GM12878 (cell line): ENCODE results near the gene REEP3. TPM values are rescaled to one million over a fixed set of nuclear protein-coding genes. Genes with fewer than 3 reads are reported as not detected.

Experiments
- ATAC-seq: fragments of 200-7000 bp; cut with Tn5 transposase; 3 replicates; pipeline ENCODE4 v1.9.1; 2020; ENCODE audit warnings: mild to moderate bottlenecking, moderate library complexity
- BruUV-seq: library from RNA; stranded (reverse); fragments of 400-500 nt; replicated peaks from 2 replicates; lab custom pipeline; 2021; lab: Mats Ljungman, UMichigan
- CTCF ChIA-PET: fragments of 300-600 bp; sonication (Branson Sonifier 250); formaldehyde crosslinking; extraction: SDS; loops from one replicate; lab custom pipeline; 2021; ENCODE audit warnings: inconsistent platforms; lab: Yijun Ruan, JAX
- POLR2A ChIA-PET: fragments of 350-600 bp; formaldehyde crosslinking; extraction: SDS; loops from one replicate; lab custom pipeline; 2021; ENCODE audit warnings: inconsistent platforms; lab: Charles Lee
- RAD21 ChIA-PET: fragments of 300-600 bp; sonication (Branson Sonifier 250); formaldehyde crosslinking; loops from one replicate; lab custom pipeline; 2023; ENCODE audit warnings: antibody characterized with exemption; ENCODE audit not compliant: unreplicated experiment; lab: Charles Lee
- SMC1A ChIA-PET: fragments of 300-600 bp; sonication (Branson Sonifier 250); formaldehyde crosslinking; loops from one replicate; lab custom pipeline; 2023; ENCODE audit not compliant: unreplicated experiment, uncharacterized antibody; lab: Charles Lee
- DNase-seq: peaks from one replicate; pipeline ENCODE4 v3.0.0-alpha.2; 2011; ENCODE audit warnings: low read depth, low spot score
- FAIRE-seq: peaks from 3 replicates; lab custom pipeline; 2011; peaks lifted over from hg19 to GRCh38; lab: Jason Lieb, UNC
- H2AFZ ChIP-seq: 2 replicates; pipeline ENCODE4 v1.6.0; 2011; ENCODE audit warnings: low read depth, low read length, control low read depth; ENCODE audit not compliant: control insufficient read depth
- H3K27ac ChIP-seq: 2 replicates; pipeline ENCODE4 v1.5.1; 2011; ENCODE audit warnings: control low read depth; ENCODE audit not compliant: control insufficient read depth, insufficient read depth
- H3K27me3 ChIP-seq, 2 experiments: replicated peaks in 1 of 2; 2 replicates each; pipeline versions ENCODE4 v1.6.0 to v1.6.1; 2011; ENCODE audit warnings: low read length in 1 of 2; ENCODE audit not compliant: control insufficient read depth in 2 of 2, insufficient read depth in 2 of 2
- H3K36me3 ChIP-seq, 2 experiments: 2 replicates each; pipeline ENCODE4 v1.5.1; 2011; ENCODE audit warnings: low read length in 1 of 2; ENCODE audit not compliant: control insufficient read depth in 2 of 2, insufficient read depth in 2 of 2
- H3K4me1 ChIP-seq: 2 replicates; pipeline ENCODE4 v1.6.1; 2011; ENCODE audit warnings: mild to moderate bottlenecking, low read length, moderate library complexity, mixed read lengths; ENCODE audit not compliant: control insufficient read depth, insufficient read depth
- H3K4me2 ChIP-seq: 2 replicates; pipeline ENCODE4 v1.6.0; 2011; ENCODE audit warnings: control low read depth; ENCODE audit not compliant: control insufficient read depth, insufficient read depth
- H3K4me3 ChIP-seq: fragments of 200-600 bp; sonication (generic); 2 replicates; pipeline ENCODE4 v1.5.1; 2016
- H3K79me2 ChIP-seq: 2 replicates; pipeline ENCODE4 v1.6.0; 2011; ENCODE audit warnings: low read length; ENCODE audit not compliant: control insufficient read depth, insufficient read depth
- H3K9ac ChIP-seq: 2 replicates; pipeline ENCODE4 v1.8.0; 2011; ENCODE audit warnings: low read length, control low read depth, mixed read lengths; ENCODE audit not compliant: control insufficient read depth, insufficient read depth
- H3K9me3 ChIP-seq: replicated peaks from 3 replicates; pipeline ENCODE4 v1.5.1; 2011; ENCODE audit warnings: mild to moderate bottlenecking, low read length; ENCODE audit not compliant: control insufficient read depth, insufficient read depth
- H4K20me1 ChIP-seq: 2 replicates; pipeline ENCODE4 v1.6.0; 2011; ENCODE audit not compliant: control insufficient read depth, insufficient read depth
- ASH2L ChIP-seq: fragments of 300-600, 200-600 bp; sonication (generic); IDR thresholded peaks from 2 replicates; pipeline ENCODE4 v1.6.1; 2017; ENCODE audit warnings: low read depth, mild to moderate bottlenecking, borderline replicate concordance
- BRCA1 ChIP-seq: IDR thresholded peaks from 2 replicates; pipeline ENCODE4 v1.6.1; 2011; ENCODE audit warnings: low read depth, low read length, improper control_type of control experiment
- EP300 ChIP-seq, 2 experiments: fragments of 150-350 bp in 1 of 2; IDR thresholded peaks; 2 replicates each; pipeline ENCODE4 v1.6.1; 2011 to 2012; ENCODE audit warnings: low read depth in 2 of 2, low read length in 2 of 2, borderline replicate concordance in 1 of 2, improper control_type of control experiment in 1 of 2, inconsistent platforms in 1 of 2; ENCODE audit not compliant: control insufficient read depth in 1 of 2
- FOS ChIP-seq: IDR thresholded peaks from 3 replicates; pipeline ENCODE4 v1.6.1; 2011; ENCODE audit warnings: borderline replicate concordance; ENCODE audit not compliant: insufficient read length; ENCODE audit errors: extremely low read depth
- JUNB ChIP-seq: IDR thresholded peaks from 2 replicates; pipeline ENCODE4 v1.6.1; 2016; ENCODE audit warnings: antibody characterized with exemption, mild to moderate bottlenecking
- LARP7 ChIP-seq: fragments of 450-650 bp; IDR thresholded peaks from 2 replicates; pipeline ENCODE4 v1.6.1; 2017; ENCODE audit warnings: mild to moderate bottlenecking
- MYC ChIP-seq: IDR thresholded peaks from 2 replicates; pipeline ENCODE4 v1.6.1; 2011; ENCODE audit warnings: mild to moderate bottlenecking, low read length, moderate library complexity, inconsistent platforms; ENCODE audit not compliant: insufficient read depth, insufficient replicate concordance, insufficient read length, severe bottlenecking
- NBN ChIP-seq: fragments of 450-650 bp; IDR thresholded peaks from 2 replicates; pipeline ENCODE4 v1.6.1; 2016
- RBBP5 ChIP-seq: fragments of 200-600 bp; sonication (generic); conservative IDR thresholded peaks from 2 replicates; pipeline ENCODE4 v1.6.1; 2016
- SIN3A ChIP-seq: IDR thresholded peaks from 2 replicates; pipeline ENCODE4 v1.6.1; 2012; ENCODE audit warnings: low read depth, low read length, improper control_type of control experiment
- SMC3 ChIP-seq: IDR thresholded peaks from 2 replicates; pipeline ENCODE4 v1.6.1; 2011; ENCODE audit warnings: low read length, improper control_type of control experiment, borderline replicate concordance
- SREBF2 ChIP-seq: IDR thresholded peaks from 2 replicates; pipeline ENCODE4 v1.6.1; 2012; ENCODE audit warnings: mild to moderate bottlenecking, low read length
- TCF12 ChIP-seq: IDR thresholded peaks from 2 replicates; pipeline ENCODE4 v1.6.1; 2011; ENCODE audit warnings: low read depth, mild to moderate bottlenecking, low read length
- TCF7 ChIP-seq: IDR thresholded peaks from 2 replicates; pipeline ENCODE4 v1.6.1; 2014; ENCODE audit warnings: antibody characterized with exemption, borderline replicate concordance
- YY1 ChIP-seq: IDR thresholded peaks from 2 replicates; pipeline ENCODE4 v1.6.1; 2011; ENCODE audit warnings: low read depth, mild to moderate bottlenecking, low read length
- ZNF24 ChIP-seq: fragments of 450-650 bp; IDR thresholded peaks from 2 replicates; pipeline ENCODE4 v1.6.1; 2017; ENCODE audit warnings: antibody characterized with exemption, mild to moderate bottlenecking
- WGBS: methylation state at CpG from one replicate; pipeline ENCODE4 v1.1.6; 2016; ENCODE audit warnings: low lambda C conversion rate; ENCODE audit not compliant: insufficient replicate concordance, insufficient coverage; ENCODE audit errors: missing lambda C conversion rate; 5-methylcytosine and 5-hydroxymethylcytosine counted together
- in situ Hi-C: fragments of 300-500 bp; cut with MboI; formaldehyde crosslinking; loops from 9 replicates; pipeline ENCODE4 v1.14.3; 2018; ENCODE audit warnings: mixed read lengths
- intact Hi-C: fragments of 100-400 bp; cut with micrococcal nuclease; formaldehyde crosslinking; loops from one replicate; pipeline ENCODE4 v1.14.2; 2022; ENCODE audit not compliant: unreplicated experiment
- polyA plus RNA-seq, 11 experiments: library from polyadenylated mRNA; depleted of rRNA in 4 of 11; unstranded in 6 of 11; stranded (reverse) in 5 of 11; fragments of >200 nt; fragmentation: Nextera tagmentation in 4 of 11; fragmentation: Illumina TruSeq in 1 of 11; extraction: Ambion mirVana in 4 of 11; extraction: Trizol in 1 of 11; gene quantifications; 1 replicate in 1 of 11; 2 replicates in 10 of 11; pipeline versions ENCODE4 v1.2.1 to v1.2.3, GENCODE V29; 2011 to 2016; ENCODE audit warnings: inconsistent platforms in 2 of 11, missing spikeins in 2 of 11, low read depth in 1 of 11
- total RNA-seq, 4 experiments: library from RNA; depleted of rRNA in 3 of 4; stranded (reverse); fragments of >200 nt in 3 of 4; fragmentation: Illumina TruSeq in 1 of 4; extraction: Trizol in 1 of 4; gene quantifications; 2 replicates each; pipeline versions ENCODE4 v1.2.1 to v1.2.3, GENCODE V29; 2013 to 2021
- TF ChIP-seq, protein P1 (sequence below): fragments of 150-350 bp; IDR thresholded peaks from 2 replicates; pipeline ENCODE4 v1.6.1; 2016; ENCODE audit warnings: low read depth, low read length
- TF ChIP-seq, protein P2 (sequence below): IDR thresholded peaks from 2 replicates; pipeline ENCODE4 v1.6.1; 2012; ENCODE audit warnings: low read depth, low read length, improper control_type of control experiment

Gene REEP3
- total and polyA plus RNA-seq, 10 of the 15 experiments (the other 5 are each of a cell fraction or from before 2014, with no cell fraction given), result 4.9 to 25.9 (median 16.2) TPM

DNA sequence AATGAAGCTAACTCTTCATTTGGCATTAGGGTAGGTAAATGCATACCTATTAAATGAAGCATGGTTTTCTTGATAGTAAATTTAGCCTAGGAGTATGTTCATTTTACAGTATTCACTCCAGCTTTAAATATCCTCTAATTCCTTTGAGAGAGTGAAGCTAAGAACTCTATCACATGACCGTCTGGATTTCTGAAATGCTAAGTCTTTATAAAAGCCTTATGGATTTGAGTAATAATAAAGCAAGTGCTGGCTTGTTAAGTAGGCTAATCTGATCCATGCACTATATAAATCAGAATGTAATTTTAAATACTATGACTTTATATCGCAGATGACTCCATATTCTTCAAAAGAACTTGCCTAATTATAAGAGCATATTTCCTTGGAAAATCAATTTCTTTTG, 64.8 kb downstream of the REEP3 start:
- WGBS, result 96% methylated on average over 2 of the region's 2 CpGs
- no peak overlapping the region for H3K27ac ChIP-seq
- TF ChIP-seq TCF12 (no peak), BRCA1 (no peak), ZNF24 (no peak), YY1 (no peak), JUNB (no peak), MYC (no peak), FOS (no peak), RBBP5 (no peak), TCF7 (no peak), NBN (no peak), LARP7 (no peak), EP300 (IDR thresholded peaks at IDR 0.05; ENCODE audit: borderline replicate concordance in 1 of 2, control insufficient read depth in 1 of 2, low read depth in 2 of 2, low read length in 2 of 2) (no peak), SMC3 (no peak), SIN3A (no peak), ASH2L (no peak), SREBF2 (no peak)
- TF ChIP-seq, protein P1, sequence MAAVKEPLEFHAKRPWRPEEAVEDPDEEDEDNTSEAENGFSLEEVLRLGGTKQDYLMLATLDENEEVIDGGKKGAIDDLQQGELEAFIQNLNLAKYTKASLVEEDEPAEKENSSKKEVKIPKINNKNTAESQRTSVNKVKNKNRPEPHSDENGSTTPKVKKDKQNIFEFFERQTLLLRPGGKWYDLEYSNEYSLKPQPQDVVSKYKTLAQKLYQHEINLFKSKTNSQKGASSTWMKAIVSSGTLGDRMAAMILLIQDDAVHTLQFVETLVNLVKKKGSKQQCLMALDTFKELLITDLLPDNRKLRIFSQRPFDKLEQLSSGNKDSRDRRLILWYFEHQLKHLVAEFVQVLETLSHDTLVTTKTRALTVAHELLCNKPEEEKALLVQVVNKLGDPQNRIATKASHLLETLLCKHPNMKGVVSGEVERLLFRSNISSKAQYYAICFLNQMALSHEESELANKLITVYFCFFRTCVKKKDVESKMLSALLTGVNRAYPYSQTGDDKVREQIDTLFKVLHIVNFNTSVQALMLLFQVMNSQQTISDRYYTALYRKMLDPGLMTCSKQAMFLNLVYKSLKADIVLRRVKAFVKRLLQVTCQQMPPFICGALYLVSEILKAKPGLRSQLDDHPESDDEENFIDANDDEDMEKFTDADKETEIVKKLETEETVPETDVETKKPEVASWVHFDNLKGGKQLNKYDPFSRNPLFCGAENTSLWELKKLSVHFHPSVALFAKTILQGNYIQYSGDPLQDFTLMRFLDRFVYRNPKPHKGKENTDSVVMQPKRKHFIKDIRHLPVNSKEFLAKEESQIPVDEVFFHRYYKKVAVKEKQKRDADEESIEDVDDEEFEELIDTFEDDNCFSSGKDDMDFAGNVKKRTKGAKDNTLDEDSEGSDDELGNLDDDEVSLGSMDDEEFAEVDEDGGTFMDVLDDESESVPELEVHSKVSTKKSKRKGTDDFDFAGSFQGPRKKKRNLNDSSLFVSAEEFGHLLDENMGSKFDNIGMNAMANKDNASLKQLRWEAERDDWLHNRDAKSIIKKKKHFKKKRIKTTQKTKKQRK, result no peak
- TF ChIP-seq, protein P2, sequence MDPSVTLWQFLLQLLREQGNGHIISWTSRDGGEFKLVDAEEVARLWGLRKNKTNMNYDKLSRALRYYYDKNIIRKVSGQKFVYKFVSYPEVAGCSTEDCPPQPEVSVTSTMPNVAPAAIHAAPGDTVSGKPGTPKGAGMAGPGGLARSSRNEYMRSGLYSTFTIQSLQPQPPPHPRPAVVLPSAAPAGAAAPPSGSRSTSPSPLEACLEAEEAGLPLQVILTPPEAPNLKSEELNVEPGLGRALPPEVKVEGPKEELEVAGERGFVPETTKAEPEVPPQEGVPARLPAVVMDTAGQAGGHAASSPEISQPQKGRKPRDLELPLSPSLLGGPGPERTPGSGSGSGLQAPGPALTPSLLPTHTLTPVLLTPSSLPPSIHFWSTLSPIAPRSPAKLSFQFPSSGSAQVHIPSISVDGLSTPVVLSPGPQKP, result no peak
- no peaks in the 10 kb centered on the region for H4K20me1 ChIP-seq
- H3K36me3 ChIP-seq, result no peaks in the 10 kb centered on the region
- ChIA-PET CTCF (interaction anchor here (0.7 kb wide), 1 partner anchor 202 kb away, joined by 5 read pairs; no protein-coding TSS in a partner anchor), RAD21 (no interaction called here), POLR2A (interaction anchor here (0.6 kb wide), 1 partner anchor 757 kb away, joined by 3 read pairs; no protein-coding TSS in a partner anchor), SMC1A (no interaction called here)
- H3K79me2 ChIP-seq, result no peaks in the 10 kb centered on the region
- FAIRE-seq, result no peak
- no peaks in the 10 kb centered on the region for H3K4me1 ChIP-seq
- no peak overlapping the region for H3K4me2 ChIP-seq
- no TSS peak for BruUV-seq
- H3K27me3 ChIP-seq, result no peaks in the 10 kb centered on the region
- H3K4me3 ChIP-seq, result no peak overlapping the region
- intact Hi-C loops, result no loop called here
- H3K9ac ChIP-seq, result no peak overlapping the region
- no peak overlapping the region for H2AFZ ChIP-seq
- no peak for ATAC-seq
- no peaks in the 10 kb centered on the region for H3K9me3 ChIP-seq
- DNase-seq, result no peak
- in situ Hi-C loops, result no loop called here
